Endothelial cell of umbilical vein (primary cell): ENCODE measurements around the gene DEFB131A. TPM values are rescaled to one million over a fixed set of nuclear protein-coding genes. Genes with fewer than 3 reads are reported as not detected.
"Not testable (repeated sequence)": the region's sequence is repeated elsewhere in the genome, so short reads cannot be mapped to it uniquely, and the experiment has no call there.

Source experiments
- BruUV-seq: library from RNA; stranded (reverse); fragments of 400-500 nt; replicated peaks from 2 replicates; lab custom pipeline; 2021; lab: Mats Ljungman, UMichigan
- CTCF ChIA-PET: fragments of 300-600, 350-600 bp; sonication (Branson Sonifier 250); formaldehyde crosslinking; loops from one replicate; lab custom pipeline; 2021; ENCODE audit warnings: antibody characterized with exemption, inconsistent platforms; lab: Charles Lee
- POLR2A ChIA-PET: fragments of 300-600, 350-600 bp; sonication (Branson Sonifier 250); formaldehyde crosslinking; loops from one replicate; lab custom pipeline; 2021; ENCODE audit warnings: antibody characterized with exemption, inconsistent platforms; lab: Charles Lee
- DNase-seq: peaks from one replicate; pipeline ENCODE4 v3.0.0-alpha.2; 2011; ENCODE audit warnings: low read depth, low spot score
- FAIRE-seq: peaks from 2 replicates; lab custom pipeline; 2011; peaks lifted over from hg19 to GRCh38; lab: Jason Lieb, UNC
- H2AFZ ChIP-seq: 2 replicates; pipeline ENCODE4 v1.6.0; 2012; ENCODE audit warnings: low read depth, low read length, control low read depth, inconsistent platforms
- H3K27ac ChIP-seq: 2 replicates; pipeline ENCODE4 v1.5.1; 2011; ENCODE audit warnings: low read depth, mild to moderate bottlenecking, control low read depth, low read length, moderate library complexity; ENCODE audit not compliant: insufficient read depth
- H3K27me3 ChIP-seq, 2 experiments: 2 replicates each; pipeline versions ENCODE4 v1.6.0 to v1.6.1; 2011; ENCODE audit warnings: low read length in 2 of 2, mixed read lengths in 1 of 2; ENCODE audit not compliant: control insufficient read depth in 2 of 2, insufficient read depth in 2 of 2
- H3K36me3 ChIP-seq, 2 experiments: 2 replicates in 1 of 2; 3 replicates in 1 of 2; pipeline ENCODE4 v1.5.1; 2011; ENCODE audit warnings: low read length in 2 of 2, mild to moderate bottlenecking in 1 of 2, moderate library complexity in 1 of 2; ENCODE audit not compliant: control insufficient read depth in 2 of 2, insufficient read depth in 2 of 2; ENCODE audit errors: extremely low read depth in 1 of 2
- H3K4me1 ChIP-seq: 3 replicates; pipeline ENCODE4 v1.5.1; 2011; ENCODE audit warnings: mild to moderate bottlenecking, low read length; ENCODE audit not compliant: control insufficient read depth, insufficient read depth; ENCODE audit errors: extremely low read depth
- H3K4me2 ChIP-seq: 2 replicates; pipeline ENCODE4 v1.6.1; 2011; ENCODE audit warnings: low read length, control low read depth, mixed read lengths; ENCODE audit not compliant: insufficient read depth
- H3K4me3 ChIP-seq, 3 experiments: fragments of 200-600 bp in 1 of 3; sonication (generic), shearing (Covaris generic) in 1 of 3; replicated peaks in 1 of 3; 2 replicates each; pipeline ENCODE4 v1.5.1; 2011 to 2016; ENCODE audit warnings: control low read depth in 3 of 3, low read length in 3 of 3, mild to moderate bottlenecking in 2 of 3, inconsistent platforms in 1 of 3, low read depth in 1 of 3, moderate library complexity in 1 of 3; ENCODE audit not compliant: insufficient read depth in 1 of 3
- H3K79me2 ChIP-seq: 2 replicates; pipeline ENCODE4 v1.6.0; 2012; ENCODE audit warnings: low read length, inconsistent platforms; ENCODE audit not compliant: control insufficient read depth, insufficient read depth
- H3K9ac ChIP-seq: replicated peaks from 2 replicates; pipeline ENCODE3; 2011; ENCODE audit warnings: low read length, control low read depth; ENCODE audit not compliant: insufficient read depth; ENCODE audit errors: extremely low read depth
- H3K9me1 ChIP-seq: replicated peaks from 3 replicates; pipeline ENCODE4 v1.6.0; 2011; ENCODE audit warnings: mild to moderate bottlenecking, low read length; ENCODE audit not compliant: control insufficient read depth, insufficient read depth; ENCODE audit errors: extremely low read depth
- H3K9me3 ChIP-seq: replicated peaks from 2 replicates; pipeline ENCODE4 v1.5.1; 2012; ENCODE audit warnings: low read length, inconsistent platforms; ENCODE audit not compliant: control insufficient read depth, insufficient read depth
- H4K20me1 ChIP-seq: replicated peaks from 2 replicates; pipeline ENCODE3; 2011; ENCODE audit warnings: mild to moderate bottlenecking, low read length; ENCODE audit not compliant: control insufficient read depth, insufficient read depth; ENCODE audit errors: extremely low read depth
- dilution Hi-C: fragments of 300-500 bp; cut with MboI; formaldehyde crosslinking; loops from one replicate; pipeline ENCODE4 v1.15.0; 2019; ENCODE audit warnings: low sequenced_read_pairs; ENCODE audit not compliant: extremely low pct_ligation_motif_present
- intact Hi-C: fragments of 100-400 bp; cut with micrococcal nuclease; formaldehyde crosslinking; loops from one replicate; pipeline ENCODE4 v1.10.0; 2022
- polyA plus RNA-seq, 4 experiments: library from polyadenylated mRNA; depleted of rRNA in 3 of 4; stranded (reverse) in 3 of 4; unstranded in 1 of 4; fragments of >200 nt; gene quantifications; 2 replicates each; pipeline versions ENCODE4 v1.2.1 to v1.2.3, GENCODE V29; 2011 to 2012; ENCODE audit warnings: missing spikeins in 1 of 4
- total RNA-seq: library from RNA; stranded (reverse); gene quantifications from 2 replicates; pipeline ENCODE4 v1.2.3, GENCODE V29; 2021

DEFB131A gene
- total and polyA plus RNA-seq, 2 donors (not counting 3 experiments of a cell fraction or from before 2014, with no cell fraction given) = not detected

GRCh38 chr4:9493589-9493988, 49.4 kb downstream of the DEFB131A start:
- intact Hi-C loops, CTCF ChIA-PET, H3K9me1 ChIP-seq, H3K36me3 ChIP-seq, H3K4me3 ChIP-seq, H3K27me3 ChIP-seq, H3K79me2 ChIP-seq, H3K9ac ChIP-seq, H4K20me1 ChIP-seq, POLR2A ChIA-PET, H3K4me2 ChIP-seq, FAIRE-seq, H3K9me3 ChIP-seq, DNase-seq, H3K27ac ChIP-seq, H2AFZ ChIP-seq, BruUV-seq, H3K4me1 ChIP-seq, dilution Hi-C loops: not testable (repeated sequence)

- H3K9me1 ChIP-seq, H2AFZ ChIP-seq, H3K9me3 ChIP-seq, FAIRE-seq, POLR2A ChIA-PET, H3K36me3 ChIP-seq, H3K4me2 ChIP-seq, dilution Hi-C loops, H3K27ac ChIP-seq, CTCF ChIA-PET, intact Hi-C loops, H3K27me3 ChIP-seq, H3K79me2 ChIP-seq, H3K4me1 ChIP-seq, DNase-seq, BruUV-seq, H3K4me3 ChIP-seq, H4K20me1 ChIP-seq, H3K9ac ChIP-seq: not testable (repeated sequence)
Observed at GRCh38 chr4:9494256-9495035, 50.2 kb downstream of the DEFB131A start.

- DNase-seq, intact Hi-C loops: not testable (repeated sequence)
Observed at GRCh38 chr4:9495443-9495842, 51.2 kb downstream of the DEFB131A start.

GRCh38 chr4:9497575-9498467, 53.6 kb downstream of the DEFB131A start:
- dilution Hi-C loops = not testable (repeated sequence)

More at GRCh38 chr4:9495443-9495842, 51.2 kb downstream of the DEFB131A start:
- H4K20me1 ChIP-seq, H3K9ac ChIP-seq, H3K36me3 ChIP-seq, H3K9me1 ChIP-seq, H3K27ac ChIP-seq, dilution Hi-C loops, FAIRE-seq, H3K9me3 ChIP-seq, H2AFZ ChIP-seq, BruUV-seq, H3K27me3 ChIP-seq, H3K4me2 ChIP-seq, H3K79me2 ChIP-seq, H3K4me3 ChIP-seq, POLR2A ChIA-PET, H3K4me1 ChIP-seq, CTCF ChIA-PET: not testable (repeated sequence)

More at GRCh38 chr4:9497575-9498467, 53.6 kb downstream of the DEFB131A start:
- CTCF ChIA-PET = interaction anchor here (0.6 kb wide), 1 partner anchor 50 kb away, joined by 3 read pairs; no protein-coding TSS in a partner anchor
- FAIRE-seq, H3K27ac ChIP-seq, H2AFZ ChIP-seq, H3K9me3 ChIP-seq, H3K4me3 ChIP-seq, H4K20me1 ChIP-seq, H3K79me2 ChIP-seq, H3K36me3 ChIP-seq, POLR2A ChIA-PET, DNase-seq, H3K9me1 ChIP-seq, H3K4me1 ChIP-seq, BruUV-seq, intact Hi-C loops, H3K9ac ChIP-seq, H3K4me2 ChIP-seq, H3K27me3 ChIP-seq: not testable (repeated sequence)
